Nephron progenitor cell (in vitro differentiated cells): ENCODE data around the gene RND3.

Source experiments
- DNase-seq: peaks from one replicate; pipeline ENCODE4 v3.0.0; 2021
- H3K27ac Mint-ChIP-seq: 2 replicates; pipeline ENCODE4 v1.8.0; 2021; ENCODE audit warnings: mild to moderate bottlenecking, moderate library complexity, mixed read lengths
- H3K27me3 Mint-ChIP-seq: 2 replicates; pipeline ENCODE4 v1.8.0; 2021; ENCODE audit warnings: mild to moderate bottlenecking, low read depth, mixed read lengths; ENCODE audit not compliant: poor library complexity
- H3K36me3 Mint-ChIP-seq: 2 replicates; pipeline ENCODE4 v1.8.0; 2021; ENCODE audit warnings: low read depth, mixed read lengths
- H3K4me1 Mint-ChIP-seq: 2 replicates; pipeline ENCODE4 v1.8.0; 2021; ENCODE audit warnings: mixed read lengths
- H3K4me3 Mint-ChIP-seq: 2 replicates; pipeline ENCODE4 v1.8.0; 2021; ENCODE audit warnings: mild to moderate bottlenecking, moderate library complexity, mixed read lengths
- H3K9me3 Mint-ChIP-seq: 2 replicates; pipeline ENCODE4 v1.8.0; 2021; ENCODE audit warnings: mild to moderate bottlenecking, moderate library complexity, mixed read lengths
- CTCF ChIP-seq: fragments of 200-600 bp; sonication (generic); IDR thresholded peaks from 2 replicates; pipeline ENCODE4 v1.5.0; 2021; ENCODE audit warnings: antibody characterized with exemption

Gene RND3

DNA sequence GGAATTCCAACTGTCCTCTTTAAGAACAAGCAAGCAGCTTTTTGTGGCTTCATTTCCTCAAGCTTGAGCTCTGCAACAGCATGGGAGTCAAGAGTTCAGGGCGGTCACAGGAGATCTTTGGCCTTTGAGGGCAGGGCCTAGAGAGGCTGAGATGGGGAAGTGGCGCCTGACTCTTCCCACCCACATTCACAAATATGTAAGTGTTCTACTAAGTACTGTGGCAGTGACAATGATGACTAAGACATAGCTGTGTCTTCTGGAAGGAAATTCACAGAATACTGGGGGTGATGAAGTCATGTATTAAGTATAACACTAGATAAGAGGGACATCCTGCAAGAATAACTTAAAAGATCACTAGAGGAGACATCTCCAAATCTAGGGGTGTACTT lies 15.0 kb downstream of the RND3 start:
- H3K27ac Mint-ChIP-seq: no peak overlapping the region
- TF ChIP-seq CTCF: no peak
- peaks cover 36% of the 10 kb centered on the region for H3K4me1 Mint-ChIP-seq
- H3K9me3 Mint-ChIP-seq: no peaks in the 10 kb centered on the region
- H3K4me3 Mint-ChIP-seq: no peak overlapping the region
- DNase-seq: no peak
- peaks cover 70% of the 10 kb centered on the region for H3K36me3 Mint-ChIP-seq
- no peaks in the 10 kb centered on the region for H3K27me3 Mint-ChIP-seq

DNA sequence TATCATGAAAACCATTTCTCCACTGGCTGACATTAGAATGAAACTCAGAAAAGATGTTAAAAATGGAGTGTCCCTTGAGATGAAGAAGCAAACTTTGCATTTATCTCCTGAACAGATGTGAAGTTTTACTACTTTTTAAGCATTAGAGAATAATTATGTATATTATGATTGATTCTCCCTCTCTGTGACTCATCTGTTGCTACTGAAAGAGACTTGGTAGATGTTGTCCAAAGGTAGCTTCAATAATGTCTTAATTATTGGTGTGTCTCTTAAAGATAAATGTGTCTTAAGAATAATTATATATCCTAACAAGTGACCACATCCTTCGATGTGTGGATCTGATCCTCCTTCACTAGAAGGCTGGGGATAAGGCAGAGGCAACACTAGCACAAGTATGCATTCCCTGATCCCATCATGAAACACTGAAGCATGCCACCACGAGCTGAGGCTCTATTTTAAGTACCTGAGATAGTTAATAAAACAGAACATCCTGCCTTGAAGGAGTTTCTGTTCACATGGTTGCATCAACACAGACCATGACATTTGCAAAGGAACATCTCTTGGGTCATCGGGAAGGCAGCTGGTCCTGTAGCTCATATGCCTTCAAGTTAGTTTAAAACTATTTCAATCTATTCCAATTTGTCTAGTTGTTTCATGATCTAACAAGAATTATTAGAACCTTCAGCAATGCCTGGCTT lies 15.5 kb downstream of the RND3 start:
- no peaks in the 10 kb centered on the region for H3K9me3 Mint-ChIP-seq
- no peaks in the 10 kb centered on the region for H3K27me3 Mint-ChIP-seq
- H3K4me3 Mint-ChIP-seq: no peak overlapping the region
- TF ChIP-seq CTCF: no peak
- H3K27ac Mint-ChIP-seq: no peak overlapping the region
- no peak for DNase-seq
- H3K36me3 Mint-ChIP-seq: peaks cover 70% of the 10 kb centered on the region
- peaks cover 30% of the 10 kb centered on the region for H3K4me1 Mint-ChIP-seq

GRCh38 chr2:150470435-150470834 lies 17.0 kb downstream of the RND3 start:
- Mint-ChIP-seq H3K4me1 (peaks cover 20% of the 10 kb centered on the region), H3K27ac (no peak overlapping the region), H3K9me3 (no peaks in the 10 kb centered on the region), H3K27me3 (no peaks in the 10 kb centered on the region), H3K36me3 (peaks cover 70% of the 10 kb centered on the region), H3K4me3 (no peak overlapping the region)
- DNase-seq: no peak
- TF ChIP-seq CTCF: no peak

DNA sequence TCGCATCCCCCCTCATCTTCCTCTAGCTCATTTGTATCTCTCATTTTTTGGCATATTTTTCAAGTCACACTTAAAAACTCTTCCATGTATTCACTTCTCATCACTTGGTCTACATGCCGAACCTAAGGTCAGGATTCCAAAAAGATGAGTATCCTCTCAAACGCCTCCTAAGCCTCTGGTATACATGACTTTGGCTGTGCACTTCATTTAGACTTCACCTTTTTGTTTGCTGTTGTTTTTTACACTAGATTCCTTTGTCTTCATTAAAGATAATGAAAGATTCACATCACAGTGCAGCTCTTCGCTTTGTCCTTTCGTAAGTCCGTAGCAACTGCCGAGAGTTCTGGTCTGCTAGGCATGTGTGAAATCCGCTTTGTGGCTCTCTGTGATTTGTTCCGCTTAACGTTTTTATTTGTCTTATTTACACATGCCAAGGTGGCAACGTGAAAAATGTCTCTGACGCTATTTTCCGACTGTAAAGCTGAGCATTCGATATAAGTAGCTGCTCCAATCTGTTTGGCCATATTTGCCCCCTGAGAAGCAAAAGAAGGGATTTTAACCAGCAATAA lies 17.7 kb downstream of the RND3 start:
- no peak for DNase-seq
- Mint-ChIP-seq H3K9me3 (no peaks in the 10 kb centered on the region), H3K36me3 (peaks cover 65% of the 10 kb centered on the region), H3K4me1 (peaks cover 20% of the 10 kb centered on the region), H3K27ac (peak overlapping the region; percentile 61), H3K27me3 (no peaks in the 10 kb centered on the region), H3K4me3 (no peak overlapping the region)
- no peak for TF ChIP-seq CTCF

GRCh38 chr2:150468350-150468960 lies 19.0 kb downstream of the RND3 start:
- no peak overlapping the region for H3K4me3 Mint-ChIP-seq
- peak overlapping the region; percentile 27 for H3K27ac Mint-ChIP-seq
- H3K4me1 Mint-ChIP-seq: peaks cover 20% of the 10 kb centered on the region
- TF ChIP-seq CTCF: no peak
- no peak for DNase-seq
- peaks cover 52% of the 10 kb centered on the region for H3K36me3 Mint-ChIP-seq
- no peaks in the 10 kb centered on the region for H3K9me3 Mint-ChIP-seq
- no peaks in the 10 kb centered on the region for H3K27me3 Mint-ChIP-seq

GRCh38 chr2:150467621-150467963 lies 19.9 kb downstream of the RND3 start:
- no peak for TF ChIP-seq CTCF
- Mint-ChIP-seq H3K36me3 (peaks cover 43% of the 10 kb centered on the region), H3K27ac (no peak overlapping the region), H3K9me3 (no peaks in the 10 kb centered on the region), H3K27me3 (no peaks in the 10 kb centered on the region), H3K4me3 (no peak overlapping the region), H3K4me1 (peaks cover 20% of the 10 kb centered on the region)
- DNase-seq: no peak
